ENCODE measurements around the gene DYSF.

DNA sequence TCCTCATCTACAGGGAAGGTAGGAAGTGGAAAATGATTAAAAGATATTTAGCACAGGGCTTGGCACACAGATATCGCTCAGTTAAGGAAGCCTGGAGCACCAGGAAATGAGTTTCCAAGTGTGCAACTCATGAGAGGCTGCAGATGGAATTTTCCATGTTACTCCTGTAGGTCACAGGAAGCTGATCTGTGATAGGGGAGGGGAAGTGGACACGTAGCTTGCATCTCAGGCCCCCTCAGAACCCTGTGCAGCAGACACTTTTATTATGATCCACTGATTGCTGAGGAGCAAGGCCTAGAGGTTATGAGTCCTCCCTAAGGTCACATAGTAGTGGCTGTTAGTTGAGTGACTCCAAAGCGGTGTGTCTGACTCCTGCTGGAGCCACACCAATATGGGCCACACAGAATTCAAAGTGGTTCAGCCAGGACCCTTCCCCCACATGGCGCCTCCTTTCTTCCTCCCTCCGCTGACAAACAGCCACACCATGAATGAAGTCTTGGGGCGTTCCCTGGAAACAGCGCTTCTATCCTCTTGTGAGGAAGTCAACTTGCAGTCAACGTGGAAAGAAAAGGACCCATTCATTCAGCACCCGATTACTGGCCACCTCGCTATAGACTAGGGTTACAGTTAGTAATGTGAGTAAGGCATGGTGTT is 21.5 kb downstream of the DYSF start:
- TF ChIP-seq ZFX (IDR thresholded peaks at IDR 0.05; ENCODE audit: borderline replicate concordance): no peak
- no peak for TF ChIP-seq CTCF (IDR thresholded peaks at IDR 0.05)

Data from 22Rv1 (cell line).